Smooth muscle cell (in vitro differentiated cells): ENCODE results near the gene DKK3. TPM values are rescaled to one million over a fixed set of nuclear protein-coding genes. Genes with fewer than 3 reads are reported as not detected.

Source experiments
- DNase-seq: peaks from one replicate; lab custom pipeline; 2025; ENCODE audit not compliant: unreplicated experiment; lab: John Stamatoyannopoulos, UW
- H2AFZ ChIP-seq: fragments of 200-600 bp; sonication (generic); 2 replicates; pipeline ENCODE4 v1.6.0; 2016; ENCODE audit warnings: antibody characterized with exemption, low read depth, mild to moderate bottlenecking
- H3F3A ChIP-seq: fragments of 200-600 bp; sonication (generic); 2 replicates; pipeline ENCODE4 v1.6.0; 2017; ENCODE audit warnings: antibody characterized with exemption, low read depth
- H3K27ac ChIP-seq: fragments of 200-600 bp; sonication (generic); 2 replicates; pipeline ENCODE4 v1.5.1; 2016; ENCODE audit warnings: low read depth, mild to moderate bottlenecking
- H3K27me3 ChIP-seq: fragments of 200-600 bp; sonication (generic); 2 replicates; pipeline ENCODE4 v1.6.1; 2016; ENCODE audit warnings: low read depth, mild to moderate bottlenecking
- H3K36me3 ChIP-seq: fragments of 200-600 bp; sonication (generic); 2 replicates; pipeline ENCODE4 v1.5.1; 2016; ENCODE audit warnings: low read depth
- H3K4me1 ChIP-seq: fragments of 200-600 bp; sonication (generic); 2 replicates; pipeline ENCODE4 v1.5.1; 2016; ENCODE audit warnings: low read depth
- H3K4me2 ChIP-seq: fragments of 200-600 bp; sonication (generic); 2 replicates; pipeline ENCODE4 v1.6.0; 2016; ENCODE audit warnings: mild to moderate bottlenecking
- H3K4me3 ChIP-seq: fragments of 200-600 bp; sonication (generic); 2 replicates; pipeline ENCODE4 v1.5.1; 2016; ENCODE audit warnings: mild to moderate bottlenecking
- H3K79me2 ChIP-seq: fragments of 200-600 bp; sonication (generic); 2 replicates; pipeline ENCODE4 v1.6.0; 2016; ENCODE audit warnings: low read depth, mild to moderate bottlenecking
- H3K9ac ChIP-seq: fragments of 200-600 bp; sonication (generic); 2 replicates; pipeline ENCODE4 v1.6.0; 2016; ENCODE audit warnings: low read depth
- H3K9me3 ChIP-seq: fragments of 200-600 bp; sonication (generic); replicated peaks from 2 replicates; pipeline ENCODE4 v1.5.1; 2016; ENCODE audit warnings: low read depth
- H4K20me1 ChIP-seq: fragments of 200-600 bp; sonication (generic); 2 replicates; pipeline ENCODE4 v1.6.0; 2016; ENCODE audit warnings: low read depth
- CTCF ChIP-seq: fragments of 200-600 bp; sonication (generic); IDR thresholded peaks from 2 replicates; pipeline ENCODE4 v1.5.1; 2017; ENCODE audit warnings: borderline replicate concordance, mild to moderate bottlenecking, antibody characterized with exemption; ENCODE audit not compliant: insufficient read depth, poor library complexity, severe bottlenecking
- WGBS: methylation state at CpG from one replicate; pipeline ENCODE4 v1.1.7; 2016; ENCODE audit warnings: low lambda C conversion rate; 5-methylcytosine and 5-hydroxymethylcytosine counted together
- polyA plus RNA-seq: library from polyadenylated mRNA; unstranded; fragments of >200 nt; fragmentation: Nextera tagmentation; extraction: Ambion mirVana; gene quantifications from 2 replicates; pipeline ENCODE4 v1.2.1, GENCODE V29; 2016
- total RNA-seq: library from RNA; depleted of rRNA; stranded (reverse); fragments of >200 nt; gene quantifications from 2 replicates; pipeline ENCODE4 v1.2.3, GENCODE V29; 2014

The DKK3 gene
- total and polyA plus RNA-seq, 2 experiments from 2014 or later = 105 to 113 TPM

GRCh38 chr11:11937433-11937832 is 71.0 kb downstream of the DKK3 start:
- Histone ChIP-seq H3K9me3 (no peaks in the 10 kb centered on the region), H3K79me2 (peaks cover 5% of the 10 kb centered on the region), H3K4me1 (peaks cover 11% of the 10 kb centered on the region), H3K27ac (no peak overlapping the region), H3F3A (peaks cover 4% of the 10 kb centered on the region), H4K20me1 (no peaks in the 10 kb centered on the region), H3K27me3 (no peaks in the 10 kb centered on the region), H3K9ac (no peak overlapping the region), H3K36me3 (peaks cover 12% of the 10 kb centered on the region), H2AFZ (no peak overlapping the region), H3K4me3 (no peak overlapping the region), H3K4me2 (no peak overlapping the region)
- 95% methylated on average over 3 of the region's 3 CpGs for WGBS
- no peak for TF ChIP-seq CTCF
- no peak for DNase-seq

GRCh38 chr11:11935536-11935935 is 72.9 kb downstream of the DKK3 start:
- TF ChIP-seq CTCF = no peak
- no peak overlapping the region for H2AFZ ChIP-seq
- H3K36me3 ChIP-seq = peaks cover 12% of the 10 kb centered on the region
- no peak for DNase-seq
- H3K9me3 ChIP-seq = no peaks in the 10 kb centered on the region
- H3K79me2 ChIP-seq = peaks cover 2% of the 10 kb centered on the region
- no peak overlapping the region for H3K9ac ChIP-seq
- no peaks in the 10 kb centered on the region for H4K20me1 ChIP-seq
- peaks cover 4% of the 10 kb centered on the region for H3F3A ChIP-seq
- no peak overlapping the region for H3K4me2 ChIP-seq
- H3K27ac ChIP-seq = no peak overlapping the region
- H3K4me3 ChIP-seq = no peak overlapping the region
- peaks cover 7% of the 10 kb centered on the region for H3K4me1 ChIP-seq
- 96% methylated on average over 2 of the region's 2 CpGs for WGBS
- H3K27me3 ChIP-seq = no peaks in the 10 kb centered on the region

GRCh38 chr11:11931461-11932055 is 76.9 kb downstream of the DKK3 start:
- Histone ChIP-seq H3K27me3 (no peaks in the 10 kb centered on the region), H2AFZ (no peak overlapping the region), H3K79me2 (peaks cover 2% of the 10 kb centered on the region), H4K20me1 (no peaks in the 10 kb centered on the region), H3K27ac (no peak overlapping the region), H3K4me2 (no peak overlapping the region), H3K4me1 (no peaks in the 10 kb centered on the region), H3F3A (no peaks in the 10 kb centered on the region), H3K36me3 (peaks cover 12% of the 10 kb centered on the region), H3K4me3 (no peak overlapping the region), H3K9ac (no peak overlapping the region), H3K9me3 (no peaks in the 10 kb centered on the region)
- TF ChIP-seq CTCF = peak; percentile 64
- DNase-seq = no peak
- WGBS = 73% methylated on average over 5 of the region's 5 CpGs

- TF ChIP-seq CTCF = no peak
Measured at GRCh38 chr11:11929920-11930319, 78.5 kb downstream of the DKK3 start.

More at GRCh38 chr11:11929920-11930319, 78.5 kb downstream of the DKK3 start:
- no peak overlapping the region for H3K4me3 ChIP-seq
- WGBS = 92% methylated on average over 2 of the region's 2 CpGs
- H3K27ac ChIP-seq = no peak overlapping the region
- H3K4me1 ChIP-seq = no peaks in the 10 kb centered on the region
- H3K36me3 ChIP-seq = peaks cover 12% of the 10 kb centered on the region
- no peaks in the 10 kb centered on the region for H3K27me3 ChIP-seq
- H4K20me1 ChIP-seq = no peaks in the 10 kb centered on the region
- no peak overlapping the region for H3K4me2 ChIP-seq
- H3F3A ChIP-seq = no peaks in the 10 kb centered on the region
- peaks cover 11% of the 10 kb centered on the region for H3K79me2 ChIP-seq
- H2AFZ ChIP-seq = no peak overlapping the region
- H3K9ac ChIP-seq = no peak overlapping the region
- no peaks in the 10 kb centered on the region for H3K9me3 ChIP-seq
- DNase-seq = no peak
